ENCODE data around the gene RHOT2.
A peak's percentile ranks its signal among the peaks of the same experiment; 100 is the strongest.

RHOT2 gene

GRCh38 chr16:642189-643049 lies 25.5 kb upstream of the RHOT2 start:
- ChIA-PET CTCF (interaction anchor here (1.4 kb wide), 1 partner anchor 10 kb away, joined by 3 read pairs; no protein-coding TSS in a partner anchor), POLR2A (interaction anchor here (1.1 kb wide), 2 partner anchors 31 to 216 kb away, joined by 3 read pairs; no protein-coding TSS in a partner anchor)
- DNase-seq (ENCODE audit: extremely low spot score): peak; percentile 68
- no peak for TF ChIP-seq CTCF (IDR thresholded peaks at IDR 0.05; ENCODE audit: control extremely low read depth, extremely low read depth, low read depth, missing control alignments)

DNA sequence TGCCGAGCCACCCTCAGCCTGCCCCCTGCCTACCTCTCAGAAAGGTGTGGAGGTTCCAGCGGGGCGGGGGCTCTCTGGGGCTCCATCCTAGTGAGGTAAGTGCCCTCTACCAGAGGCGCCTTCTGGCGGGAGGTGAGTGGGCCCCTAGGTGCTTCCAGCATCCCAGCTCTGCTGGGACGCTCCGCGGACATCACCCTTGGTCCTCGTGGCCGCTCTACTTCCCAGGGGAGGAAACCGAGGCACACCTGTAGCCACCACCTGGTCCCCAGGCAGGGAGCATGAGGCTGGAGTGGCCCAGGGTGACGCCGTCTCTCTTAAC lies 24.9 kb upstream of the RHOT2 start:
- TF ChIP-seq CTCF (IDR thresholded peaks at IDR 0.05; ENCODE audit: control extremely low read depth, extremely low read depth, low read depth, missing control alignments): no peak
- DNase-seq (ENCODE audit: extremely low spot score): no peak
- ChIA-PET POLR2A (interaction anchor here (1.1 kb wide), 1 partner anchor 217 kb away, joined by 3 read pairs; no protein-coding TSS in a partner anchor), CTCF (interaction anchor here (1.4 kb wide), 1 partner anchor 9 kb away, joined by 3 read pairs; no protein-coding TSS in a partner anchor)

GRCh38 chr16:644556-644955 lies 23.4 kb upstream of the RHOT2 start:
- POLR2A ChIA-PET: no interaction called here
- TF ChIP-seq CTCF (IDR thresholded peaks at IDR 0.05; ENCODE audit: control extremely low read depth, extremely low read depth, low read depth, missing control alignments): no peak
- DNase-seq (ENCODE audit: extremely low spot score): no peak
- CTCF ChIA-PET: no interaction called here

GRCh38 chr16:645852-646678 lies 21.9 kb upstream of the RHOT2 start:
- ChIA-PET POLR2A (no interaction called here), CTCF (interaction anchor here (8.2 kb wide), 1 partner anchor 16 kb away, joined by 57 read pairs; no protein-coding TSS in a partner anchor)
- no peak for DNase-seq (ENCODE audit: extremely low spot score)
- TF ChIP-seq CTCF (IDR thresholded peaks at IDR 0.05; ENCODE audit: control extremely low read depth, extremely low read depth, low read depth, missing control alignments): no peak

GRCh38 chr16:646679-647172 lies 21.2 kb upstream of the RHOT2 start:
- no peak for TF ChIP-seq CTCF (IDR thresholded peaks at IDR 0.05; ENCODE audit: control extremely low read depth, extremely low read depth, low read depth, missing control alignments)
- no peak for DNase-seq (ENCODE audit: extremely low spot score)
- ChIA-PET CTCF (interaction anchor here (1.4 to 8.2 kb wide), 2 partner anchors 16 to 21 kb away, joined by 3 to 57 read pairs; no protein-coding TSS in a partner anchor), POLR2A (no interaction called here)

All from GM10248 (cell line).